Heart left ventricle (tissue), 13 donors: ENCODE results near the gene HIPK1.
A peak's percentile ranks its signal among the peaks of the same experiment; 100 is the strongest.

Experiments
- CTCF ChIP-seq, 12 donors: fragments of 200-600 bp; sonication (generic) in 4 of 12; IDR thresholded peaks; one replicate each; pipeline versions ENCODE4 v1.5.0 to v1.8.0; 2018 to 2022; ENCODE audit warnings: antibody characterized with exemption in 12 of 12, mild to moderate bottlenecking in 5 of 12
- POLR2A ChIP-seq, 2 donors: fragments of 450-650 bp; IDR thresholded peaks; one replicate each; pipeline ENCODE4 v1.6.1; 2017; ENCODE audit warnings: antibody characterized with exemption in 2 of 2, mild to moderate bottlenecking in 2 of 2, moderate library complexity in 2 of 2
- donor health status: ischemic (EF 13 %, LVEDD 7.1; RV severe dilation, severe dysfunction).
- donor health status: DM: no; HTN: yes; CAD: no.
- donor health status: DM: no; HTN: no; CAD: no.
- donor health status: ischemic (EF 25% LVEDD 6.9; RV normal size, moderate dysfunction).
- donor health status: ischemic (EF 25% LVEDD 5.7; RV mildly dilated, moderate dysfunction).
- donor health status: ischemic (EF 35%, LVEDD 5.7; RV mildly dilated, moderate dysfunction).
- donor health status: nonischemic (EF 11% LVEDD 7.7; RV severe dilation, severe dysfunction).
- donor health status: DM: yes; HTN: yes; CAD: no.
- donor health status: PGD.
- donor health status: ischemic (EF 29% LVEDD 5.4; RV normal size, mild dysfunction).
- donor health status: nonischemic (EF 23%, LVEDD 6.1; RV moderate dilation, normal function).

DNA sequence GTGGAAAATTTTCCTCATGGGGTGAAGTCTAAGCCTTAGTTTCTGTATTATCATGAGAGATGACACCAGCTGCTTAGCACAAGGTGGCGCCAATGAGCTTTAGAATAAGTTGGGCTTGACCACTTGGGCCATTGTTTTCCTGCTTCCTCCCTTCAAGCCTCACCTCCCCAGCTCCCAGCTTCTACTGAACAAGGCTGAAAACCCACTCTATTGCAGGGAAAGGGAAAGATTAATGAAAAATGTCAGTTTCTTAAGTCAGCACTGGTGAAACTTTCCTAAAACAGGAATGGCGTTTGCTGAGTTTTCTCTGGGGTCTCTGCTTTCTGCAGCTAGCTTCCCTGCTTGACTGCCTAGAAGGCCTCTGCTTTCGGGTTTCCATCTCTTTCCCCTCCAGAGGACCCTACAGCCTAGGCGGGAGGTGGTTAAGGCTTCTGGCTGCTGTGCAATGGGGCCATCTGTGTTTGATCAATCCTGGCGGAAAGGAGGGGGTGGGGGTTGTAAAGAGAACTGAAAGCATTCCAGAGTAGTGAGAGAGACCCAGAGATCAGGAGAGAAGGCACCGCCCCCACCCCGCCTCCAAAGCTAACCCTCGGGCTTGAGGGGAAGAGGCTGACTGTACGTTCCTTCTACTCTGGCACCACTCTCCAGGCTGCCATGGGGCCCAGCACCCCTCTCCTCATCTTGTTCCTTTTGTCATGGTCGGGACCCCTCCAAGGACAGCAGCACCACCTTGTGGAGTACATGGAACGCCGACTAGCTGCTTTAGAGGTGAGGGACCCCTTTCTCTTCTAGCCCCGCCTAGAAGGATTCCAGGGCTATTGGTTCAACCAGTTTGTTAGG lies 50.0 kb downstream of the HIPK1 start, which contains the start of gene OLFML3:
- TF ChIP-seq POLR2A (IDR thresholded peaks at IDR 0.05) (no peak), CTCF (IDR thresholded peaks at IDR 0.05) (peak; percentile 48 to 85 (median 73))
